Mesothelial cell of epicardium (in vitro differentiated cells): ENCODE results near the gene ASTN1. TPM values are rescaled to one million over a fixed set of nuclear protein-coding genes. Genes with fewer than 3 reads are reported as not detected.

Experiments used
- DNase-seq, 2 experiments: peaks; one replicate each; pipeline ENCODE4 v3.0.0; 2021; ENCODE audit warnings: low spot score in 2 of 2; ENCODE audit not compliant: unreplicated experiment in 2 of 2
- H3K27ac Mint-ChIP-seq: 2 replicates; pipeline ENCODE4 v1.8.0; 2021; ENCODE audit warnings: mixed read lengths
- H3K27me3 Mint-ChIP-seq: 2 replicates; pipeline ENCODE4 v1.8.0; 2021; ENCODE audit warnings: low read depth, mixed read lengths
- H3K36me3 Mint-ChIP-seq: 2 replicates; pipeline ENCODE4 v1.8.0; 2021; ENCODE audit warnings: mixed read lengths
- H3K4me1 Mint-ChIP-seq: 2 replicates; pipeline ENCODE4 v1.8.0; 2021; ENCODE audit warnings: mixed read lengths
- H3K4me3 Mint-ChIP-seq: 2 replicates; pipeline ENCODE4 v1.8.0; 2021; ENCODE audit warnings: mild to moderate bottlenecking, moderate library complexity, mixed read lengths
- H3K9me3 Mint-ChIP-seq: 2 replicates; pipeline ENCODE4 v1.8.0; 2021; ENCODE audit warnings: mixed read lengths
- CTCF ChIP-seq: fragments of 200-600 bp; sonication (generic); IDR thresholded peaks from one replicate; pipeline ENCODE4 v1.5.0; 2021; ENCODE audit warnings: antibody characterized with exemption; ENCODE audit not compliant: unreplicated experiment
- total RNA-seq: library from RNA; stranded (reverse); gene quantifications from 3 replicates; pipeline ENCODE4 v1.2.1, GENCODE V29; 2021

The ASTN1 gene
- total RNA-seq, 1 donor from 2014 or later, result 4.0 TPM

- H3K27ac Mint-ChIP-seq, result no peak overlapping the region
- H3K9me3 Mint-ChIP-seq, result no peaks in the 10 kb centered on the region
- no peak for DNase-seq
- no peak for TF ChIP-seq CTCF
- H3K4me1 Mint-ChIP-seq, result no peaks in the 10 kb centered on the region
- peaks cover 17% of the 10 kb centered on the region for H3K27me3 Mint-ChIP-seq
- H3K4me3 Mint-ChIP-seq, result no peak overlapping the region
- no peaks in the 10 kb centered on the region for H3K36me3 Mint-ChIP-seq
Observed at GRCh38 chr1:177126267-177126666, 38.2 kb downstream of the ASTN1 start.

- no peaks in the 10 kb centered on the region for H3K4me1 Mint-ChIP-seq
- DNase-seq, result no peak
- no peak overlapping the region for H3K4me3 Mint-ChIP-seq
- H3K9me3 Mint-ChIP-seq, result no peaks in the 10 kb centered on the region
- H3K27ac Mint-ChIP-seq, result no peak overlapping the region
- no peak for TF ChIP-seq CTCF
- H3K36me3 Mint-ChIP-seq, result no peaks in the 10 kb centered on the region
- H3K27me3 Mint-ChIP-seq, result peaks cover 30% of the 10 kb centered on the region
Observed at GRCh38 chr1:177124577-177125278, 39.8 kb downstream of the ASTN1 start.

- H3K36me3 Mint-ChIP-seq, result no peaks in the 10 kb centered on the region
- no peaks in the 10 kb centered on the region for H3K4me1 Mint-ChIP-seq
- no peak overlapping the region for H3K27ac Mint-ChIP-seq
- H3K27me3 Mint-ChIP-seq, result peaks cover 37% of the 10 kb centered on the region
- TF ChIP-seq CTCF, result no peak
- no peaks in the 10 kb centered on the region for H3K9me3 Mint-ChIP-seq
- DNase-seq, result no peak
- H3K4me3 Mint-ChIP-seq, result no peak overlapping the region
Observed at GRCh38 chr1:177122461-177123251, 41.9 kb downstream of the ASTN1 start.

- Mint-ChIP-seq H3K4me3 (no peak overlapping the region), H3K27ac (no peak overlapping the region), H3K36me3 (no peaks in the 10 kb centered on the region)
Observed at GRCh38 chr1:177119311-177119710, 45.2 kb downstream of the ASTN1 start.

GRCh38 chr1:177118901-177119300, 45.6 kb downstream of the ASTN1 start:
- Mint-ChIP-seq H3K27me3 (peaks cover 43% of the 10 kb centered on the region), H3K27ac (no peak overlapping the region), H3K4me3 (no peak overlapping the region), H3K4me1 (no peaks in the 10 kb centered on the region), H3K9me3 (no peaks in the 10 kb centered on the region), H3K36me3 (no peaks in the 10 kb centered on the region)
- DNase-seq, result no peak
- no peak for TF ChIP-seq CTCF

More at GRCh38 chr1:177119311-177119710, 45.2 kb downstream of the ASTN1 start:
- Mint-ChIP-seq H3K4me1 (no peaks in the 10 kb centered on the region), H3K27me3 (peaks cover 44% of the 10 kb centered on the region), H3K9me3 (no peaks in the 10 kb centered on the region)
- TF ChIP-seq CTCF, result no peak
- no peak for DNase-seq
